ENCODE measurements around the gene RELB. TPM values are rescaled to one million over a fixed set of nuclear protein-coding genes. Genes with fewer than 3 reads are reported as not detected.

RELB gene
- total and polyA plus RNA-seq, 3 donors from 2014 or later: 9.1 to 10.1 (median 9.7) TPM

DNA sequence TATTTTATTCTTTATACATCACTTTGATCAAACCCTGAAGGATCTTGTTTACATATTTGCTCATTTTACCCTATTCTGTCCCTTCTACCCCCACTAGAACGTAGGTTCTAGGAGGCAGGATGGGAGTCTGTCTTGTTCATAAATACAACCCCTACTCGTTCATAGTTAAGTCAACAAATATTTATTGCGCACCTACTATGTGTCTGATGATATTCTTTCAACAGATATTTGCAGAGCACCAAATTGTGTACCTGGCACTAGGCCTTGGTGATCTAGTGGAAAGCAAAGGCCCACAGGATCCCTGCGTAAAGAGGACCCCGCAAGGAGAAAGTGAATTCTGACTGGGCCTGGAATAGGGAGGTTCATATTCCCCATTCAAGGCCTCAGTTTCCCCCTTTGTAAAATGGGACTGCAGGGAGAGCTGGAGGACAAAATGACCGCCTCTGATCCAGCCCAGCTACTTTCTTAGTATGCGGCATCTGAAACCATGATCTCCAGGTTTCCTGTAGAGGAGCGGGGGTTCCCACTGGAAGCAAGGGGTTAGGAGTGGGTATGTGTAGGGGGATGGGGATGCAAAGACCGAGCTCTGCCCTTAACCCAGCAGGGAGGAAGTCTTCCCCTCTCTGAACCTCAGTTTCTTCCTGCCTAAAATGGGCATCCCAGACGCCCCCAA is 77.3 kb downstream of the RELB start:
- intact Hi-C loops (cut with DNase I; ENCODE audit: low total_unique reads): no loop called here
- TF ChIP-seq POLR2A (IDR thresholded peaks at IDR 0.05) (no peak), CTCF (IDR thresholded peaks at IDR 0.05) (no peak)
- Histone ChIP-seq H3K4me1 (peaks cover 23% of the 10 kb centered on the region), H3K4me3 (peak overlapping the region; percentile 88 to 95), H3K36me3 (ENCODE audit: low read depth, missing control alignments) (no peaks in the 10 kb centered on the region), H3K27ac (no peak overlapping the region), H3K27me3 (no peaks in the 10 kb centered on the region), H3K9me3 (no peaks in the 10 kb centered on the region)
- no peak for DNase-seq
- WGBS, 2 donors: 50 to 54% methylated on average over 8 to 10 of the region's 10 CpGs

DNA sequence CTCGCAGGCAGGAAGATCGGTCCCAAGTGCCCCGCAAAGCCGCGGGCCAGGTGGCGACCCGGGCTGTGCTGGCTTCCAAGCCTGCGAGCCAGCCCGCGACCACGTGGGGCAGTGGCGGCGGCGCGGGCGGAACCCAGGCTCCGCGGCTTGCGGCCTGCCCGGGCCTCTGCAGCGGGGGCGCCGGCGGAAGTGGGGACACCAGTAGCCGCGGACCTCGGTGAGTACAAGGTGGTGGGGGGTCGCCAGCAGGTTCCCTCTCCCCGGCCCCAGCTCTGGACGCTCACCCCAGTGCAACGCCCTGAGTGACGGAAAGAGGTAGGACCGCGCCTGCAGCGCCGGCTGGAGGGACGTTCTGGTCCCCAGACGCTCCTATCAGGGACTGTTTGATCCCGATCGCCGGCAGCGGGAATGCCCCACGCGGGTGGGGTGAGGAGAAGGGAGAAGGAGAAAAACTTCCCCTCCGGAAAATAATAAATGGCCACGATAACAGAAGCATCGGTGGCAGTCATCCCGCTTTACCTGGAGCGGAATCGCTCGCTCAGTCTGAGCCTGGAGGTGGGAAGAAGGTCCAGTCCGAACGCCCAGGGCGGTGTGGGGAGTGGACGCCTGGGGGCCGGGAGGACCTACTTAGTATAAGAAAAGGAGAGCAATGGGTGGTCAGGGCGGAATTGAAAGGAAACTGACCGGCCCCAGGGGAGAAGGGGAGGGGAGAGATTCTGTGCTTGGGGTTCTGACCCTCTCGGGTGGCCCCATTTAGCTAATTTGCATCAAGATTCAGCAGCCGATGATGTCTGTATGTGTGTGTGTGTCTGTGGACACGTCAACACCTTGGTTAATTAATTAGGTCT is 78.0 kb downstream of the RELB start, which contains the start of gene GEMIN7:
TSS of gene GEMIN7 (plus strand) at position 198 of the 848 bp plus-strand sequence. CDS start 10,855 bp downstream, outside the sequence.
- WGBS, 2 donors: 0% methylated on average over 23 to 57 of the region's 61 CpGs
- Histone ChIP-seq H3K27me3 (no peaks in the 10 kb centered on the region), H3K36me3 (ENCODE audit: low read depth, missing control alignments) (no peaks in the 10 kb centered on the region), H3K4me3 (peak within 1 kb of the TSS; percentile 88 to 95), H3K27ac (peak within 1 kb of the TSS in 1 of 2 donors; percentile 8), H3K9me3 (no peaks in the 10 kb centered on the region), H3K4me1 (peaks cover 23% of the 10 kb centered on the region)
- intact Hi-C loops (cut with DNase I; ENCODE audit: low total_unique reads): no loop called here
- peak; percentile 70 for DNase-seq
- TF ChIP-seq POLR2A (IDR thresholded peaks at IDR 0.05): no peak
- TF ChIP-seq CTCF (IDR thresholded peaks at IDR 0.05): peak in 1 of 3 experiments; percentile 25

- no peaks in the 10 kb centered on the region for H3K36me3 ChIP-seq (ENCODE audit: low read depth, missing control alignments)
- H3K9me3 ChIP-seq: no peaks in the 10 kb centered on the region
- DNase-seq: no peak
- no peaks in the 10 kb centered on the region for H3K27me3 ChIP-seq
- H3K4me1 ChIP-seq: peaks cover 23% of the 10 kb centered on the region
- 12 to 13% methylated on average over 6 of the region's 6 CpGs for WGBS, 2 donors
- TF ChIP-seq POLR2A (IDR thresholded peaks at IDR 0.05) (no peak), CTCF (IDR thresholded peaks at IDR 0.05) (no peak)
- intact Hi-C loops (cut with DNase I; ENCODE audit: low total_unique reads): no loop called here
- peak overlapping the region; percentile 88 to 95 for H3K4me3 ChIP-seq
- no peak overlapping the region for H3K27ac ChIP-seq
These were observed 78.7 kb downstream of the RELB start for GRCh38 chr19:45079911-45080370.

GRCh38 chr19:45082170-45082569 is 80.9 kb downstream of the RELB start:
- no peak overlapping the region for H3K27ac ChIP-seq
- intact Hi-C loops (cut with DNase I; ENCODE audit: low total_unique reads): no loop called here
- 84 to 86% methylated on average over 5 of the region's 5 CpGs for WGBS, 2 donors

More at GRCh38 chr19:45082170-45082569, 80.9 kb downstream of the RELB start:
- H3K9me3 ChIP-seq: no peaks in the 10 kb centered on the region
- no peaks in the 10 kb centered on the region for H3K36me3 ChIP-seq (ENCODE audit: low read depth, missing control alignments)
- H3K27me3 ChIP-seq: no peaks in the 10 kb centered on the region
- TF ChIP-seq CTCF (IDR thresholded peaks at IDR 0.05): no peak
- TF ChIP-seq POLR2A (IDR thresholded peaks at IDR 0.05): no peak
- peaks cover 14% of the 10 kb centered on the region for H3K4me1 ChIP-seq
- H3K4me3 ChIP-seq: no peak overlapping the region
- DNase-seq: no peak
